Upper lobe of left lung (tissue), 6 donors: ENCODE measurements around the gene PRKAR1B. TPM values are rescaled to one million over a fixed set of nuclear protein-coding genes. Genes with fewer than 3 reads are reported as not detected.

Experiments
- ATAC-seq, 2 donors: fragments of 200-7000 bp; cut with Tn5 transposase; one replicate each; pipeline ENCODE4 v1.9.1; 2022; ENCODE audit warnings: mild to moderate bottlenecking in 2 of 2, moderate library complexity in 2 of 2; ENCODE audit not compliant: low FRiP score in 2 of 2
- DNase-seq, 2 donors: peaks; one replicate each; pipeline ENCODE4 v3.0.0-alpha.2; 2019 to 2020
- H3K27ac ChIP-seq, 4 donors: fragments of 200-600 bp; sonication (generic); one replicate each; pipeline ENCODE4 v1.5.1; 2016 to 2019
- H3K27me3 ChIP-seq, 4 donors: fragments of 200-600 bp; sonication (generic); one replicate each; pipeline ENCODE4 v1.5.1; 2017 to 2019
- H3K36me3 ChIP-seq, 4 donors: fragments of 200-600 bp; sonication (generic); one replicate each; pipeline ENCODE4 v1.5.1; 2016 to 2019
- H3K4me1 ChIP-seq, 4 donors: fragments of 200-600 bp; sonication (generic); one replicate each; pipeline ENCODE4 v1.5.1; 2018 to 2019
- H3K4me3 ChIP-seq, 4 donors: fragments of 200-600 bp; sonication (generic); one replicate each; pipeline ENCODE4 v1.5.1; 2017 to 2019; ENCODE audit warnings: mild to moderate bottlenecking in 2 of 4, moderate library complexity in 1 of 4
- H3K9me3 ChIP-seq, 4 donors: fragments of 200-600 bp; sonication (generic); one replicate each; pipeline ENCODE4 v1.5.1; 2018 to 2019
- EP300 ChIP-seq, 4 donors: sonication (generic); formaldehyde crosslinking; IDR thresholded peaks; one replicate each; pipeline ENCODE4 v1.5.1; 2017; ENCODE audit warnings: antibody characterized with exemption in 4 of 4, control low read depth in 2 of 4
- POLR2A ChIP-seq, 4 donors: fragments of 450-650 bp; IDR thresholded peaks; one replicate each; pipeline ENCODE4 v1.5.1; 2016 to 2017; ENCODE audit warnings: antibody characterized with exemption in 4 of 4, mild to moderate bottlenecking in 2 of 4
- POLR2AphosphoS5 ChIP-seq, 2 donors: sonication (generic); formaldehyde crosslinking; IDR thresholded peaks; one replicate each; pipeline ENCODE4 v1.5.1; 2017; ENCODE audit warnings: antibody characterized with exemption in 2 of 2
- WGBS, 2 donors: methylation state at CpG; one replicate each; pipeline ENCODE4 v1.1.5; 2017 to 2018; 5-methylcytosine and 5-hydroxymethylcytosine counted together
- total RNA-seq, 6 donors: library from RNA; depleted of rRNA in 4 of 6; stranded (reverse); fragments of >200 nt in 4 of 6; gene quantifications; one replicate each; pipeline versions ENCODE4 v1.1.0 to v1.2.1, GENCODE V29; 2016 to 2021
- TF ChIP-seq, protein P1 (sequence below), 6 experiments: fragments of 450-650 bp in 4 of 6; fragments of 200-600 bp in 2 of 6; sonication (generic) in 2 of 6; IDR thresholded peaks; one replicate each; pipeline ENCODE4 v1.5.1; 2016 to 2019; ENCODE audit warnings: antibody characterized with exemption in 6 of 6
- donor health status: DM: no; HTN: no; CAD: no; lungs with moderate emphysema.
- donor health status: DM: no; HTN: yes; CAD: no; lungs with severe emphysema.

Gene PRKAR1B
- total RNA-seq, 6 donors from 2014 or later = 10.3 to 24.4 (median 20.9) TPM

DNA sequence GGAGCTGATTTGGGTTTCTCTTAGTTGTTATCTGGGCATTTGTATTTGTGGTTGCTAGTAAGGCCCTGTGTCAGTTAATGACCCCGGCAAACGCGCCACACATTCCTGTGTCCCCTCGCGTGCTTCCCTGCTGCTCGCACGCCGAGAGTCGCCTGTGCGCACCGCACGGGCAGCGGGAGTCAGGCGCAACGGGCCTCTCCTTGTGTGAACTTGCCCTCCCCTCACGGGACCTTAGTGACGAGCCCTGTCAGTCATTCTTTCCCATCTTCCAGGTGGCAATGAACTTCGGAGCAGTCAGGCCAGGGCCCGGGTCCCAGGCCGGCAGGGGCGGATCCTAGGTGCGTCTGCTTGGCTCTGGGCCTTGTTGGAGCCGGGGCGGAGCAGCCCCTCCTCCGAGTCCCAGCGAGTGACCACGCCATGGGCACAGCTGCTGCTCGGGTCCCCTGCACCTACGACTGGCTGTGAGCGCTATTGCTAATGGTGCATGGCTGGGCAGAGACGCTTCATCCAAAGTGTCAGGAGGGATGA, 12.4 kb upstream of the PRKAR1B start:
- peaks cover 0 to 34% (median 22%) of the 10 kb centered on the region in 4 donors for H3K36me3 ChIP-seq
- no peak overlapping the region for H3K4me3 ChIP-seq
- ATAC-seq = no peak
- H3K27ac ChIP-seq = no peak overlapping the region
- TF ChIP-seq EP300 (IDR thresholded peaks at IDR 0.05) = no peak
- TF ChIP-seq, protein P1, sequence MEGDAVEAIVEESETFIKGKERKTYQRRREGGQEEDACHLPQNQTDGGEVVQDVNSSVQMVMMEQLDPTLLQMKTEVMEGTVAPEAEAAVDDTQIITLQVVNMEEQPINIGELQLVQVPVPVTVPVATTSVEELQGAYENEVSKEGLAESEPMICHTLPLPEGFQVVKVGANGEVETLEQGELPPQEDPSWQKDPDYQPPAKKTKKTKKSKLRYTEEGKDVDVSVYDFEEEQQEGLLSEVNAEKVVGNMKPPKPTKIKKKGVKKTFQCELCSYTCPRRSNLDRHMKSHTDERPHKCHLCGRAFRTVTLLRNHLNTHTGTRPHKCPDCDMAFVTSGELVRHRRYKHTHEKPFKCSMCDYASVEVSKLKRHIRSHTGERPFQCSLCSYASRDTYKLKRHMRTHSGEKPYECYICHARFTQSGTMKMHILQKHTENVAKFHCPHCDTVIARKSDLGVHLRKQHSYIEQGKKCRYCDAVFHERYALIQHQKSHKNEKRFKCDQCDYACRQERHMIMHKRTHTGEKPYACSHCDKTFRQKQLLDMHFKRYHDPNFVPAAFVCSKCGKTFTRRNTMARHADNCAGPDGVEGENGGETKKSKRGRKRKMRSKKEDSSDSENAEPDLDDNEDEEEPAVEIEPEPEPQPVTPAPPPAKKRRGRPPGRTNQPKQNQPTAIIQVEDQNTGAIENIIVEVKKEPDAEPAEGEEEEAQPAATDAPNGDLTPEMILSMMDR (IDR thresholded peaks at IDR 0.05) = no peak
- no peak for TF ChIP-seq POLR2A (IDR thresholded peaks at IDR 0.05)
- no peak for TF ChIP-seq POLR2AphosphoS5 (IDR thresholded peaks at IDR 0.05)
- WGBS, 2 donors = 96% methylated on average over 21 to 31 of the region's 31 CpGs
- no peaks in the 10 kb centered on the region for H3K27me3 ChIP-seq
- peaks cover 0 to 4% (median 4%) of the 10 kb centered on the region in 4 donors for H3K9me3 ChIP-seq
- DNase-seq = peak; percentile 14 to 75
- H3K4me1 ChIP-seq = no peaks in the 10 kb centered on the region

DNA sequence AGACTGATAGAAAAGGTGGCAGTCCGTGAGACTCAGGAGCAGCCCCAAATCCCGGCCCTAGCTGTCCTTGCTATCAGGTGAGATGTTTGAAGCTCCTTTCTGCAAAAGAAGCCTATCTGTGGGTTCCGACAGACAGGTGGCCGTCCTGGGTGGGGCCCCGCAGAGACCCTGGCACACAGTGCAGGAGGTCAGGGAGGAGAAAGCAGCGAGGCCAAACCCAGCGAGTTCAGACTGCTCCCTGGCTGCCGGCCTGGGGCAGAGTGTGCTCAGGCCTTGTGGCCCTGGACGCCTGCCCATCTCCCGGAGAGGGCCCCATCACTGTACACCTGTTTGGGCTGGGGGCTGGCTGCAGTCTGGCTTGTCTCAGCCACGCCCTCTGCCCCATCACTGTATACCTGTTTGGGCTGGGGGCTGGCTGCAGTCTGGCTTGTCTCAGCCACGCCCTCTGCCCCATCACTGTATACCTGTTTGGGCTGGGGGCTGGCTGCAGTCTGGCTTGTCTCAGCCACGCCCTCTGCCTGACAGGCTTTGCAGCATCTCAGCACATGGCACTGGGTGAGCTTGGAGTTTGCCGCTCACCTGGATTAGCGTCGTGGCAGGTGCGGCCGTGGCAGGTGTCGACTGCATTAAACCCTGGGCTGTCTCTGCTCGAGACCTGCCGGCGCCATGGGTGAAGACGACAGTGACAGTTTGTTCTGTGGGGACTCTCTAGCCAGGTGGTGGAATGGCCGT, 11.8 kb upstream of the PRKAR1B start:
- no peaks in the 10 kb centered on the region for H3K27me3 ChIP-seq
- ATAC-seq (no peak), DNase-seq (peak; percentile 14 to 42)
- peaks cover 2 to 38% (median 22%) of the 10 kb centered on the region in 4 donors for H3K36me3 ChIP-seq
- TF ChIP-seq, protein P1 (IDR thresholded peaks at IDR 0.05) = no peak
- TF ChIP-seq POLR2A (IDR thresholded peaks at IDR 0.05) = no peak
- no peak for TF ChIP-seq EP300 (IDR thresholded peaks at IDR 0.05)
- TF ChIP-seq POLR2AphosphoS5 (IDR thresholded peaks at IDR 0.05) = no peak
- no peak overlapping the region for H3K4me3 ChIP-seq
- no peaks in the 10 kb centered on the region for H3K4me1 ChIP-seq
- 95 to 99% methylated on average over 12 to 18 of the region's 24 CpGs for WGBS, 2 donors
- peaks cover 5 to 10% (median 7%) of the 10 kb centered on the region in 4 donors for H3K9me3 ChIP-seq
- no peak overlapping the region for H3K27ac ChIP-seq

DNA sequence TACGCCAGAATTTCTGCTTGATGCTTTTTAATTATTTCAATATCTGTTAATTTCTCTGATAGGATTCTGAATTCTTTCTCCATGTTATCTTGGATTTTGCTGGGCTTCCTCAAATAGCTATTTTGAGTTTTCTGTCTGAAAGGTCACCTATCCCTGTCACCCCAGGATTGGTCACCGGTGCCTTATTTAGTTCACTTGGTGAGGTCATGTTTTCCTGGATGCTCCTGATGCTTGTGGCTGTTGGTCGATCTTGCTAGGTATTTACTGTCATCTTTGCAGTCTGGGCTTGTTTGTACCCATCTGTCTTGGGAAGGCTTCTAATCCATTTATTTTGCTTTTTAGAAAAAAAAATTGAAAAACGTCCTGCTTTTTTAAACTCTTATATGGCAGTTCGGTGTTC, 11.2 kb upstream of the PRKAR1B start:
- Histone ChIP-seq H3K4me3 (no peak overlapping the region), H3K4me1 (no peaks in the 10 kb centered on the region), H3K36me3 (peaks cover 5 to 37% (median 22%) of the 10 kb centered on the region in 4 donors)

DNA sequence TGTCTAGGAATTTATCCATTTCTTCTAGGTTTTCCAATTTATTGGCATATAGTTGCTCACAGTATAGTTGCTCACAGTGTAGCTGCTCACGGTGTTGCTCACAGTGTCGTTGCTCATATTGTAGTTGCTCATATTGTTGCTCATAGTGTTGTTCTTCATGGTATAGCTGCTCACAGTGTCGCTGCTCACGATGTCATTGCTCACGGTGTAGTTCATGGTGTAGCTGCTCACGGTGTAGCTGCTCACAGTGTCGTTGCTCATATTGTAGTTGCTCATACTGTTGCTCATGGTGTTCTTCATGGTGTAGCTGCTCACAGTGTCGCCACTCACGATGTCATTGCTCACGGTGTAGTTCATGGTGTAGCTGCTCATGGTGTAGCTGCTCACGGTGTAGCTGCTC, 7.7 kb upstream of the PRKAR1B start:
- Histone ChIP-seq H3K4me3 (no peak overlapping the region), H3K27me3 (no peaks in the 10 kb centered on the region), H3K27ac (no peak overlapping the region), H3K4me1 (peaks cover 0 to 9% (median 2%) of the 10 kb centered on the region in 4 donors), H3K36me3 (peaks cover 5 to 30% (median 17%) of the 10 kb centered on the region in 4 donors), H3K9me3 (peaks cover 5 to 11% (median 7%) of the 10 kb centered on the region in 4 donors)
- TF ChIP-seq, protein P1 (IDR thresholded peaks at IDR 0.05) = no peak
- TF ChIP-seq POLR2A (IDR thresholded peaks at IDR 0.05) (no peak), EP300 (IDR thresholded peaks at IDR 0.05) (no peak), POLR2AphosphoS5 (IDR thresholded peaks at IDR 0.05) (no peak)
- WGBS, 2 donors = 91 to 99% methylated on average over 11 of the region's 11 CpGs
- ATAC-seq (no peak), DNase-seq (no peak)

More for the DNA sequence above, 11.2 kb upstream of the PRKAR1B start:
- Histone ChIP-seq H3K27me3 (no peaks in the 10 kb centered on the region), H3K27ac (no peak overlapping the region), H3K9me3 (peaks cover 5 to 11% (median 7%) of the 10 kb centered on the region in 4 donors)
- ATAC-seq (no peak), DNase-seq (no peak)
- TF ChIP-seq EP300 (IDR thresholded peaks at IDR 0.05) (no peak), POLR2AphosphoS5 (IDR thresholded peaks at IDR 0.05) (no peak), POLR2A (IDR thresholded peaks at IDR 0.05) (no peak)
- TF ChIP-seq, protein P1 (IDR thresholded peaks at IDR 0.05) = no peak
- WGBS, 2 donors = 91 to 96% methylated on average over 5 of the region's 5 CpGs
